Raji (cell line): ENCODE data around the gene HBQ1.

Experiments used
- POLR2A ChIP-seq: IDR thresholded peaks from 2 replicates; pipeline ENCODE4 v1.6.1; 2011; ENCODE audit warnings: low read depth, low read length, control low read depth; ENCODE audit not compliant: insufficient read depth

Gene HBQ1

GRCh38 chr16:180101-180675 is at the start of gene HBQ1:
HBQ1 (plus strand) TSS chr16:180459; CDS start chr16:180487, 28 bp downstream.
- no peak for TF ChIP-seq POLR2A

- TF ChIP-seq POLR2A: no peak
These were observed 49.6 kb upstream of the HBQ1 start for GRCh38 chr16:130533-131173.

- TF ChIP-seq POLR2A: no peak
These were observed 48.1 kb upstream of the HBQ1 start for GRCh38 chr16:132120-132519.

GRCh38 chr16:133716-134115 is 46.5 kb upstream of the HBQ1 start:
- no peak for TF ChIP-seq POLR2A

- TF ChIP-seq POLR2A: no peak
These were observed 42.2 kb upstream of the HBQ1 start for GRCh38 chr16:138049-138417.

- TF ChIP-seq POLR2A: no peak
These were observed 39.9 kb upstream of the HBQ1 start for GRCh38 chr16:140175-140857.

GRCh38 chr16:142405-142967 is 37.8 kb upstream of the HBQ1 start:
- TF ChIP-seq POLR2A: no peak

GRCh38 chr16:143047-143446 is 37.2 kb upstream of the HBQ1 start:
- no peak for TF ChIP-seq POLR2A

GRCh38 chr16:143456-143855 is 36.8 kb upstream of the HBQ1 start:
- no peak for TF ChIP-seq POLR2A

- TF ChIP-seq POLR2A: no peak
These were observed 35.4 kb upstream of the HBQ1 start for GRCh38 chr16:144797-145252.

GRCh38 chr16:146646-147045 is 33.6 kb upstream of the HBQ1 start:
- no peak for TF ChIP-seq POLR2A

GRCh38 chr16:149024-149660 is 31.1 kb upstream of the HBQ1 start:
- no peak for TF ChIP-seq POLR2A

- TF ChIP-seq POLR2A: no peak
These were observed 27.8 kb upstream of the HBQ1 start, which contains the start of gene HBZ for GRCh38 chr16:152141-153128. HBZ (plus strand) TSS chr16:152644; CDS start chr16:152910, 266 bp downstream.
